ENCODE results near the gene MED12L. TPM values are rescaled to one million over a fixed set of nuclear protein-coding genes. Genes with fewer than 3 reads are reported as not detected.

The MED12L gene
- total RNA-seq, 2 donors from 2014 or later: 15.5 to 28.9 TPM

GRCh38 chr3:151119188-151119587 is 33.7 kb downstream of the MED12L start:
- no peak for TF ChIP-seq CTCF (conservative IDR thresholded peaks at IDR 0.05)
- Histone ChIP-seq H3K9ac (ENCODE audit: extremely low read depth, low read length, poor library complexity, severe bottlenecking) (no peak overlapping the region), H3K27ac (ENCODE audit: low read depth, low read length) (no peak overlapping the region), H3K36me3 (ENCODE audit: control insufficient read depth, insufficient read depth, low read length) (no peaks in the 10 kb centered on the region), H3K27me3 (ENCODE audit: control insufficient read depth, insufficient read depth, low read length, poor library complexity, severe bottlenecking) (no peaks in the 10 kb centered on the region), H3K4me3 (ENCODE audit: low read length) (no peak overlapping the region), H3K4me1 (ENCODE audit: control insufficient read depth, insufficient read depth, low read length) (no peaks in the 10 kb centered on the region), H3K9me3 (ENCODE audit: control insufficient read depth, low read length) (no peaks in the 10 kb centered on the region)
- no peaks in the 10 kb centered on the region for H3K9me3 Mint-ChIP-seq
- 88 to 100% methylated on average over 2 of the region's 2 CpGs for WGBS, 2 experiments (ENCODE audit: insufficient coverage in 1 of 2, insufficient read length in 1 of 2)
- no peak for DNase-seq
- H3K27me3 Mint-ChIP-seq (ENCODE audit: insufficient read depth): no peaks in the 10 kb centered on the region
- no peak overlapping the region for H3K4me3 Mint-ChIP-seq
- no peak overlapping the region for H3K27ac Mint-ChIP-seq
- peaks cover 12% of the 10 kb centered on the region for H3K36me3 Mint-ChIP-seq (ENCODE audit: low read depth)
- no peaks in the 10 kb centered on the region for H3K4me1 Mint-ChIP-seq

- Mint-ChIP-seq H3K36me3 (ENCODE audit: low read depth) (peaks cover 12% of the 10 kb centered on the region), H3K4me3 (no peak overlapping the region), H3K9me3 (no peaks in the 10 kb centered on the region), H3K27me3 (ENCODE audit: insufficient read depth) (no peaks in the 10 kb centered on the region), H3K27ac (no peak overlapping the region), H3K4me1 (no peaks in the 10 kb centered on the region)
- H3K27ac ChIP-seq (ENCODE audit: low read depth, low read length): no peak overlapping the region
- H3K4me1 ChIP-seq (ENCODE audit: control insufficient read depth, insufficient read depth, low read length): no peaks in the 10 kb centered on the region
- no peak overlapping the region for H3K4me3 ChIP-seq (ENCODE audit: low read length)
- no peak overlapping the region for H3K9ac ChIP-seq (ENCODE audit: extremely low read depth, low read length, poor library complexity, severe bottlenecking)
- TF ChIP-seq CTCF (conservative IDR thresholded peaks at IDR 0.05): no peak
- 100% methylated on average over 1 of the region's 2 CpGs; no CpG with 5 or more reads in 1 of the 2 experiments for WGBS, 2 experiments (ENCODE audit: insufficient coverage in 1 of 2, insufficient read length in 1 of 2)
- H3K36me3 ChIP-seq (ENCODE audit: control insufficient read depth, insufficient read depth, low read length): no peaks in the 10 kb centered on the region
- no peaks in the 10 kb centered on the region for H3K9me3 ChIP-seq (ENCODE audit: control insufficient read depth, low read length)
- no peak for DNase-seq
- H3K27me3 ChIP-seq (ENCODE audit: control insufficient read depth, insufficient read depth, low read length, poor library complexity, severe bottlenecking): no peaks in the 10 kb centered on the region
Observed at GRCh38 chr3:151120409-151120808, 34.9 kb downstream of the MED12L start.

- DNase-seq: no peak
- Mint-ChIP-seq H3K9me3 (no peaks in the 10 kb centered on the region), H3K4me1 (no peaks in the 10 kb centered on the region), H3K27ac (no peak overlapping the region), H3K36me3 (ENCODE audit: low read depth) (peaks cover 12% of the 10 kb centered on the region), H3K4me3 (no peak overlapping the region), H3K27me3 (ENCODE audit: insufficient read depth) (no peaks in the 10 kb centered on the region)
- H3K9me3 ChIP-seq (ENCODE audit: control insufficient read depth, low read length): no peaks in the 10 kb centered on the region
- no peak overlapping the region for H3K4me3 ChIP-seq (ENCODE audit: low read length)
- no peak for TF ChIP-seq CTCF (conservative IDR thresholded peaks at IDR 0.05)
- no peaks in the 10 kb centered on the region for H3K27me3 ChIP-seq (ENCODE audit: control insufficient read depth, insufficient read depth, low read length, poor library complexity, severe bottlenecking)
- 100% methylated on average over 1 to 2 of the region's 2 CpGs for WGBS, 2 experiments (ENCODE audit: insufficient coverage in 1 of 2, insufficient read length in 1 of 2)
- no peak overlapping the region for H3K27ac ChIP-seq (ENCODE audit: low read depth, low read length)
- no peaks in the 10 kb centered on the region for H3K4me1 ChIP-seq (ENCODE audit: control insufficient read depth, insufficient read depth, low read length)
- H3K9ac ChIP-seq (ENCODE audit: extremely low read depth, low read length, poor library complexity, severe bottlenecking): no peak overlapping the region
- no peaks in the 10 kb centered on the region for H3K36me3 ChIP-seq (ENCODE audit: control insufficient read depth, insufficient read depth, low read length)
Observed at GRCh38 chr3:151121016-151121415, 35.6 kb downstream of the MED12L start.
